Lung (tissue), 12 donors: Measurements from ENCODE around the gene KIF26B. TPM values are rescaled to one million over a fixed set of nuclear protein-coding genes. Genes with fewer than 3 reads are reported as not detected.

Experiments
- ATAC-seq: fragments of 200-7000 bp; cut with Tn5 transposase; one replicate; pipeline ENCODE4 v1.9.1; 2020; ENCODE audit warnings: moderate number of reproducible peaks; ENCODE audit not compliant: insufficient read depth, low FRiP score
- DNase-seq, 3 donors: peaks; one replicate each; pipeline ENCODE4 v3.0.0-alpha.2; 2013 to 2017
- H3K27ac ChIP-seq, 2 donors: one replicate each; pipeline ENCODE4 v1.5.1; 2013; ENCODE audit warnings: mild to moderate bottlenecking in 2 of 2, moderate library complexity in 2 of 2, control low read depth in 1 of 2, inconsistent platforms in 1 of 2, low read depth in 1 of 2, low read length in 1 of 2
- H3K27me3 ChIP-seq, 3 donors: one replicate each; pipeline ENCODE4 v1.5.1; 2013; ENCODE audit warnings: low read length in 2 of 3; ENCODE audit not compliant: control insufficient read depth in 3 of 3, insufficient read depth in 3 of 3
- H3K36me3 ChIP-seq, 4 donors: one replicate each; pipeline ENCODE4 v1.5.1; 2013; ENCODE audit warnings: low read length in 4 of 4, mild to moderate bottlenecking in 1 of 4, moderate library complexity in 1 of 4; ENCODE audit not compliant: control insufficient read depth in 4 of 4, insufficient read depth in 4 of 4
- H3K4me1 ChIP-seq, 5 donors: one replicate each; pipeline ENCODE4 v1.5.1; 2013; ENCODE audit warnings: low read length in 5 of 5, mild to moderate bottlenecking in 2 of 5, moderate library complexity in 1 of 5; ENCODE audit not compliant: control insufficient read depth in 5 of 5, insufficient read depth in 5 of 5
- H3K4me3 ChIP-seq: one replicate; pipeline ENCODE4 v1.5.1; 2013; ENCODE audit warnings: mild to moderate bottlenecking, control low read depth, moderate library complexity
- H3K9ac ChIP-seq, 2 donors: one replicate each; pipeline ENCODE4 v1.5.1; 2013; ENCODE audit warnings: low read length in 2 of 2, control low read depth in 1 of 2; ENCODE audit not compliant: insufficient read depth in 1 of 2
- H3K9me3 ChIP-seq, 4 donors: one replicate each; pipeline ENCODE4 v1.5.1; 2013; ENCODE audit warnings: low read length in 3 of 4, mild to moderate bottlenecking in 1 of 4, moderate library complexity in 1 of 4; ENCODE audit not compliant: control insufficient read depth in 4 of 4, insufficient read depth in 3 of 4
- CTCF ChIP-seq: IDR thresholded peaks from 2 replicates; pipeline ENCODE4 v1.5.1; 2012; ENCODE audit warnings: mild to moderate bottlenecking; ENCODE audit errors: control extremely low read depth, extremely low read depth
- WGBS, 2 donors: extraction: QIAGEN DNeasy Blood & Tissue Kit; methylation state at CpG; one replicate each; pipeline ENCODE4 v1.1.7; 2013; 5-methylcytosine and 5-hydroxymethylcytosine counted together
- polyA plus RNA-seq, 2 donors: library from polyadenylated mRNA; stranded (reverse); fragments of 200-250 nt; gene quantifications; one replicate each; pipeline ENCODE4 v1.2.1, GENCODE V29; 2013
- total RNA-seq, 2 donors: library from RNA; depleted of rRNA in 1 of 2; stranded (reverse); fragments of >200 nt in 1 of 2; gene quantifications; one replicate each; pipeline ENCODE4 v1.2.1, GENCODE V29; 2014 to 2021
- donor health status: control.
- donor health status: control.
- donor health status: Bipolar disorder and iron deficiency.
- donor health status: healthy.
- donor health status: DM: yes; HTN: yes; CAD: no.

The KIF26B gene
- total and polyA plus RNA-seq, 4 donors, result 0.61 to 6.7 (median 2.2) TPM

- no peak overlapping the region for H3K9ac ChIP-seq
- no peaks in the 10 kb centered on the region for H3K36me3 ChIP-seq
- H3K4me1 ChIP-seq, result no peaks in the 10 kb centered on the region
- H3K9me3 ChIP-seq, result no peaks in the 10 kb centered on the region
- no peak overlapping the region for H3K27ac ChIP-seq
- H3K4me3 ChIP-seq, result no peak overlapping the region
- 85 to 90% methylated on average over 11 of the region's 11 CpGs for WGBS, 2 donors
- DNase-seq, result peak in 2 of 3 donors; percentile 54 to 55
- peaks cover 0 to 4% (median 0%) of the 10 kb centered on the region in 3 donors for H3K27me3 ChIP-seq
- TF ChIP-seq CTCF, result peak; percentile 15
- no peak for ATAC-seq
These were observed 226.2 kb downstream of the KIF26B start for GRCh38 chr1:245380790-245381535.

GRCh38 chr1:245382981-245383380, 228.2 kb downstream of the KIF26B start:
- TF ChIP-seq CTCF, result no peak
- Histone ChIP-seq H3K4me1 (no peaks in the 10 kb centered on the region), H3K4me3 (no peak overlapping the region), H3K27ac (no peak overlapping the region), H3K9ac (no peak overlapping the region), H3K36me3 (no peaks in the 10 kb centered on the region), H3K27me3 (peaks cover 0 to 9% (median 0%) of the 10 kb centered on the region in 3 donors), H3K9me3 (no peaks in the 10 kb centered on the region)
- no peak for ATAC-seq
- 91 to 93% methylated on average over 9 of the region's 9 CpGs for WGBS, 2 donors
- DNase-seq, result no peak

- ATAC-seq (no peak), DNase-seq (no peak)
- Histone ChIP-seq H3K4me1 (peaks cover 0 to 6% (median 2%) of the 10 kb centered on the region in 5 donors), H3K9ac (no peak overlapping the region), H3K27me3 (peaks cover 0 to 9% (median 0%) of the 10 kb centered on the region in 3 donors), H3K4me3 (no peak overlapping the region), H3K27ac (no peak overlapping the region), H3K36me3 (no peaks in the 10 kb centered on the region), H3K9me3 (no peaks in the 10 kb centered on the region)
- no peak for TF ChIP-seq CTCF
- 69 to 71% methylated on average over 13 of the region's 13 CpGs for WGBS, 2 donors
These were observed 228.9 kb downstream of the KIF26B start for GRCh38 chr1:245383396-245384330.
